M059J (cell line): ENCODE results near the gene RASGEF1C. TPM values are rescaled to one million over a fixed set of nuclear protein-coding genes. Genes with fewer than 3 reads are reported as not detected.

Experiments
- DNase-seq: peaks from one replicate; pipeline ENCODE4 v3.0.0-alpha.2; 2012; ENCODE audit warnings: low read depth
- total RNA-seq: library from RNA; depleted of rRNA; stranded (reverse); fragments of >200 nt; shearing (Covaris generic); gene quantifications from 2 replicates; pipeline ENCODE4 v1.2.3, GENCODE V29; 2014

Gene RASGEF1C
- total RNA-seq, 1 experiment from 2014 or later: not detected

- no peak for DNase-seq
Observed at GRCh38 chr5:180179442-180180420, 29.3 kb downstream of the RASGEF1C start.

- DNase-seq: no peak
Observed at GRCh38 chr5:180178531-180179441, 30.2 kb downstream of the RASGEF1C start.

GRCh38 chr5:180176191-180176590 is 32.8 kb downstream of the RASGEF1C start:
- DNase-seq: no peak

GRCh38 chr5:180175015-180175431 is 34.0 kb downstream of the RASGEF1C start:
- no peak for DNase-seq

- DNase-seq: no peak
Observed at GRCh38 chr5:180174587-180174972, 34.4 kb downstream of the RASGEF1C start.

- DNase-seq: no peak
Observed at GRCh38 chr5:180173875-180174586, 35.0 kb downstream of the RASGEF1C start.

- no peak for DNase-seq
Observed at GRCh38 chr5:180173198-180173544, 35.8 kb downstream of the RASGEF1C start.

- DNase-seq: no peak
Observed at GRCh38 chr5:180172447-180173197, 36.4 kb downstream of the RASGEF1C start.

GRCh38 chr5:180171568-180172094 is 37.4 kb downstream of the RASGEF1C start:
- no peak for DNase-seq

- DNase-seq: no peak
Observed at GRCh38 chr5:180170810-180171567, 38.0 kb downstream of the RASGEF1C start.

- no peak for DNase-seq
Observed at GRCh38 chr5:180170106-180170809, 38.8 kb downstream of the RASGEF1C start.

- no peak for DNase-seq
Observed at GRCh38 chr5:180169248-180170105, 39.5 kb downstream of the RASGEF1C start.

- DNase-seq: no peak
Observed at GRCh38 chr5:180168758-180169157, 40.3 kb downstream of the RASGEF1C start.

- no peak for DNase-seq
Observed at GRCh38 chr5:180166176-180166575, 42.8 kb downstream of the RASGEF1C start.

GRCh38 chr5:180162304-180162661 is 46.7 kb downstream of the RASGEF1C start:
- no peak for DNase-seq

GRCh38 chr5:180161420-180162303 is 47.3 kb downstream of the RASGEF1C start:
- DNase-seq: no peak

- DNase-seq: no peak
Observed at GRCh38 chr5:180160789-180161188, 48.2 kb downstream of the RASGEF1C start.
